Stomach smooth muscle (tissue), 2 donors: Measurements from ENCODE around the gene AKAP5.
"Not testable (repeated sequence)": the region's sequence is repeated elsewhere in the genome, so short reads cannot be mapped to it uniquely, and the experiment has no call there.

Experiments used
- H3K27ac ChIP-seq: one replicate; pipeline ENCODE4 v1.7.0; 2013; ENCODE audit warnings: mild to moderate bottlenecking, low read length, inconsistent platforms
- H3K27me3 ChIP-seq, 2 donors: one replicate each; pipeline ENCODE4 v1.7.0; 2013; ENCODE audit warnings: low read length in 2 of 2; ENCODE audit not compliant: insufficient read depth in 2 of 2, control insufficient read depth in 1 of 2
- H3K36me3 ChIP-seq, 2 donors: one replicate each; pipeline ENCODE4 v1.7.0; 2013; ENCODE audit warnings: low read length in 2 of 2; ENCODE audit not compliant: control insufficient read depth in 2 of 2, insufficient read depth in 2 of 2
- H3K4me1 ChIP-seq: one replicate; pipeline ENCODE4 v1.7.0; 2013; ENCODE audit warnings: low read length; ENCODE audit not compliant: control insufficient read depth, insufficient read depth
- H3K4me3 ChIP-seq, 2 donors: one replicate each; pipeline ENCODE4 v1.7.0; 2013; ENCODE audit warnings: low read length in 2 of 2
- H3K9ac ChIP-seq, 2 donors: one replicate each; pipeline ENCODE4 v1.7.0; 2013; ENCODE audit warnings: low read length in 2 of 2, mild to moderate bottlenecking in 1 of 2
- H3K9me3 ChIP-seq, 2 donors: one replicate each; pipeline ENCODE4 v1.7.0; 2013; ENCODE audit warnings: low read length in 2 of 2; ENCODE audit not compliant: control insufficient read depth in 2 of 2
- donor health status: healthy.
- donor health status: Pancreatic carcinoma.

Gene AKAP5

DNA sequence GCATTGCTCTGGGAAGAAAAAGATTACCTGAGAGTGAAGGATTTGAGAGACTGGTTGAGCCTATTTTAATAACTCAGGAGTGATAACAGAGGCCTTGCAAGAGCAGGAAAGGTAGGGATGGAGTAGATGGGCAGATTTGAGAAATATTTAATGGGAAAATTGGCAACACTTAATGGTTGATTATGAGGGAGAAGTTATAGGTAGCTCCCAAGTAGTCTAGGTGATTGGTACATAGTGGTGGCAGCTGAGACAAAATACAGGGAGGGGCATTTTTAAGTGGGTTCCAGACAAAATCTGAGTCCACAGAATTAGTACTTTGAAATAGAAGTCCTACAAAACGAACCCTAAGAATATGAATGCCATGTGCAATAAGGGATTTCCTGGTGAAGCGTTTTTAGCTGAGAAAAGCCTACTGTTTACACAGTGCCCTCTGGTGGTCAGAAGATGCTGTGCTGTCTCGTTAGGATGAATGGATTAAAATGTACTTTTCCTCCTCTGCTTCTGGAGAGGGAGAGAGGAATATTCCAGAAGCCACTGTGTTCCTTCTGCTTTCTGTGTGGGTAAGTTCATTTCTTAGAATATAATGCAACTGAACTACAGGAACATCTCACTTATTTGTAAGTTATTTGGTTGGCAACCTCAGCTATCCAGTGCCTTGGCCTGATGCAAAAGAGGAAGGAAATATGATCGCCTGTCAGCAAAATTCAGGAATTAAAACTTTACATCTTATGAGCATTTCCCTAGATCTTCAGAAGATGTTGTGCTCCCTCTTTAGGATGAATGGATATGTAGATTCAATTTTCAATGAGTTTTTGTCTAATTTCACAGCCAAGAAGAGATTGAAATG lies 45.7 kb downstream of the AKAP5 start:
- H3K36me3 ChIP-seq = no peaks in the 10 kb centered on the region
- H3K4me3 ChIP-seq = no peak overlapping the region
- H3K27ac ChIP-seq = no peak overlapping the region
- H3K27me3 ChIP-seq = no peaks in the 10 kb centered on the region
- no peaks in the 10 kb centered on the region for H3K9me3 ChIP-seq
- H3K9ac ChIP-seq = no peak overlapping the region
- H3K4me1 ChIP-seq = peaks cover 9% of the 10 kb centered on the region

DNA sequence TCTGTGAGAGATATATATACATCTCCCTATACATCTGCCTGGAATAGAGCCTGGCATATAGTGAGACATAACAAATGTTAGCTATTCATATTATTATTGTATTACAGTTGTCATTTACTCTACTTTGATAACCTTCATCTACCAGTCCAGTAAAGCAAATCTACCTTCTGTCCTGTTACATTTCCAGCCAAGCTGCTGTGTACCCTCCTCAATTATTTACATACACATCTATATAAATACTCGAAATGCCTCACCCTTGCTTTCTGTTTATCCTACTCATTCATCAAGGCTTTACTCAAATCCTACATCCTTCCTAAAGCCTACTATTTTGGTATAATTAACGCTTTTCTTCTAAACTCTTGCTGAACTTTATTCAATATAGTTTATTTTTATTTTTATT lies 48.0 kb downstream of the AKAP5 start:
- Histone ChIP-seq H3K4me1 (peaks cover 6% of the 10 kb centered on the region), H3K27ac (no peak overlapping the region), H3K9ac (no peak overlapping the region), H3K36me3 (no peaks in the 10 kb centered on the region), H3K4me3 (no peak overlapping the region), H3K9me3 (no peaks in the 10 kb centered on the region), H3K27me3 (no peaks in the 10 kb centered on the region)

DNA sequence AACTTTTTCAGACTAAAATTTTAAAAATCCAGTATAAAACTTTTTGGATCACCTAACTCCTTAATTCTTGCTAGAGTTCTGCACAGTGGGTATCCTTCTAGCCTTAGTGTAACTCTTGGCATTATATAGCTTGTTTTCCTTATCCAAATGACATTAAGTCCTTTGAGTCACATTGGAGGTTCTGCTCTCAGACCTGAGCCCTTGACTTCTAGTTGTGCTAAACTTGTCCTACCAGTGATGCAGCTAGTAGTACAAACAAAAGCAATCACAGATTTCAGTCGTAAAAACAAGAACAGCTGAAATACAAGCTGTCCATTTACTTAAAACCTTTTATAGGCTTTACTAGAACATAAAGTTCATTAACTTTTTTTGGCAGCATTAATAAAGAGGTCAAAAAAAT lies 49.8 kb downstream of the AKAP5 start:
- no peaks in the 10 kb centered on the region for H3K9me3 ChIP-seq
- H3K27ac ChIP-seq = no peak overlapping the region
- no peak overlapping the region for H3K4me3 ChIP-seq
- peaks cover 6% of the 10 kb centered on the region for H3K4me1 ChIP-seq
- H3K9ac ChIP-seq = no peak overlapping the region
- no peaks in the 10 kb centered on the region for H3K27me3 ChIP-seq
- no peaks in the 10 kb centered on the region for H3K36me3 ChIP-seq

DNA sequence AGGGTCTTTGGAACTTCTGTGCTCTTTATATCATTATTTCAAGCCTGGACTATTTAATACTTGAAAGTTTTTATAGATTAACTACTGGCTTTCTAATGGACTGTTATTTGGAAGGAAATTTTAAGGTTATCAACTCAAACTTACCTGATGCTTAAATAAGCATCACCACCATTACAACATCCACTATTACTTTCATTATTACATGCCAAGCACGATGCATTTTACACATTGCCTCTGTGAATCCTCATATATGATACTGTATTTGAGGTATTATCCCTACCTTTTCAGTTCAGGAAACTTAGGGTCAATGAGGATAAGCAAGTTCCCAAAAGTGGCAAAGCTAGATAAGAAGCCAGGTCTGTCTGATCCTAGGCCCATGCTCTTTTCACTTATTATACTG lies 51.7 kb downstream of the AKAP5 start:
- H3K27me3 ChIP-seq = no peaks in the 10 kb centered on the region
- peaks cover 0 to 6% of the 10 kb centered on the region in 2 donors for H3K36me3 ChIP-seq
- no peak overlapping the region for H3K27ac ChIP-seq
- no peak overlapping the region for H3K4me3 ChIP-seq
- H3K9ac ChIP-seq = no peak overlapping the region
- H3K9me3 ChIP-seq = no peaks in the 10 kb centered on the region
- H3K4me1 ChIP-seq = peaks cover 2% of the 10 kb centered on the region

DNA sequence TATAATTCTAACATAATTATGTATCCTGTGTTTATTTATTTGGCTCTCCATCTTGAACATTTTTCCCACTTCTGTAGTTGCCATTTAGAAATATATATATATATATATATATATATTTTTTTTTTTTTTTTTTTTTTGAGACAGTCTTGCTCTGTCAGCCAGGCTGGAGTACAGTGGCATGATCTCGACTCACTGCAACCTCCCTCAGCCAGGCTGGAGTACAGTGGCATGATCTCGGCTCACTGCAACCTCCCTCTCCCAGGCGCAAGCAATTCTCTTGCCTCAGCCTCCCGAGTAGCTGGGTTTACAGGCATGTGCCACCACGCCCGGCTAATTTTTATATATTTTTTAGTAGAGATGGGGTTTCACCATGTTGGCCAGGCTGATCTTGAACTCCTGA lies 52.4 kb downstream of the AKAP5 start:
- not testable (repeated sequence) for H3K4me3 ChIP-seq, H3K27me3 ChIP-seq, H3K9me3 ChIP-seq, H3K4me1 ChIP-seq, H3K9ac ChIP-seq, H3K27ac ChIP-seq
- H3K36me3 ChIP-seq = peaks cover 2 to 10% of the 10 kb centered on the region in 2 donors

DNA sequence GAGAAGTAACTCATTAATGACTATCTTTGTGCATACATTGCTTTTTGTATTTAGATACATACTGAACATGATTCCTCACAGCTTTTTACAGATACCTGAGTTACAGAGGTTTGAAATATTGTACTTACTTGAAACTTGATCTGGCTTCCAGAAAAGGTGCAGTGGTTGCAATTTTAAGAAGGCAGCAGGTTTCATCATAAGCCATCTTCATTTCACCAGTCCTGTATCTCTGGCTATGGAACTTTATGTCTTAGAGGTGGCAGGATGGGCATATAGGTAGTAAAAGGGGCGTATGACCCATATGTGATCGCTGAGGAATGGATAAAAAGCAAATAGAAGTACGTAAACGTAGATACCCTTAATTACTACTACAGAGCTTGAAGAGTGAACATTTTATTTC lies 52.9 kb downstream of the AKAP5 start:
- H3K9ac ChIP-seq = no peak overlapping the region
- H3K4me1 ChIP-seq = no peaks in the 10 kb centered on the region
- H3K4me3 ChIP-seq = no peak overlapping the region
- no peak overlapping the region for H3K27ac ChIP-seq
- no peaks in the 10 kb centered on the region for H3K27me3 ChIP-seq
- peaks cover 7 to 16% of the 10 kb centered on the region in 2 donors for H3K36me3 ChIP-seq
- no peaks in the 10 kb centered on the region for H3K9me3 ChIP-seq

DNA sequence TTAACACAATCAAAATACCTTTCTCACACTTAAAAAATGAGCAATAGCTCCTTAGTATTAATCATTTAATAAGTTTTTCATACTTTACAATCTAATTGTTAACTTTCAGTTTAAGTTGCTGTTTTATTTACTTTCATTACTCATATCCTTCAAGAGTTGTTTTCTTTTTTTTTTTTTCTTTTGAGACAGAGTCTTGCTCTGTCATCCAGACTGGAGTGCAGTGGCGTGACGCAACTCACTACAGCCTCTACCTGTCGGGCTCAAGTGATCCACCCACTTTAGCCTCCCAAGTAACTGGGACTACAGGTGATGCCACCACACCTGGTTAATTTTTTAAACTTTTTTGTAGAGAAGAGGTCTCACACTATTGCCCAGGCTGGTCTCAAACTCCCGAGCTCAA lies 55.4 kb downstream of the AKAP5 start:
- H3K27me3 ChIP-seq = no peaks in the 10 kb centered on the region
- no peak overlapping the region for H3K27ac ChIP-seq
- H3K4me1 ChIP-seq = no peaks in the 10 kb centered on the region
- no peaks in the 10 kb centered on the region for H3K9me3 ChIP-seq
- no peak overlapping the region for H3K4me3 ChIP-seq
- peaks cover 9 to 18% of the 10 kb centered on the region in 2 donors for H3K36me3 ChIP-seq
- no peak overlapping the region for H3K9ac ChIP-seq

DNA sequence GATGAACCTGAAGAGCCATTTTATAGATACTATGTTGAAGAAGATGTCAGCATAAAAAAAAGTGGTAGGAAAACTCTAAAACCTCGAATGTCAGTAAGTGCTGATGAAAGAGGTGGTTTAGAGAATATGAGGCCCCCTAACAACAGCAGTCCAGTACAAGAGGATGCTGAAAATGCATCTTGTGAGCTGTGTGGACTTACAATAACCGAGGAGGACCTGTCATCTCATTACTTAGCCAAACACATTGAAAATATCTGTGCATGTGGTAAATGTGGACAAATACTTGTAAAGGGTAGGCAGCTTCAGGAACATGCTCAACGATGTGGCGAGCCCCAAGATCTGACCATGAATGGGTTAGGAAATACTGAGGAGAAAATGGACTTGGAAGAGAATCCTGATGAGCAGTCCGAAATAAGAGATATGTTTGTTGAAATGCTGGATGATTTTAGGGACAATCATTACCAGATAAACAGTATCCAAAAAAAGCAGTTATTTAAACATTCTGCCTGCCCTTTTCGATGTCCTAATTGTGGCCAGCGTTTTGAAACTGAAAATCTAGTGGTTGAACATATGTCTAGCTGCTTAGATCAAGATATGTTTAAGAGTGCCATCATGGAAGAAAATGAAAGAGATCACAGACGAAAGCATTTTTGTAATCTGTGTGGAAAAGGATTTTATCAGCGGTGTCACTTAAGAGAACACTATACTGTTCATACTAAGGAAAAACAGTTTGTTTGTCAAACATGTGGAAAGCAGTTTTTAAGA lies 57.5 kb downstream of the AKAP5 start:
- Histone ChIP-seq H3K27ac (no peak overlapping the region), H3K36me3 (peaks cover 9 to 18% of the 10 kb centered on the region in 2 donors), H3K4me3 (no peak overlapping the region), H3K9ac (no peak overlapping the region), H3K27me3 (no peaks in the 10 kb centered on the region), H3K9me3 (no peaks in the 10 kb centered on the region), H3K4me1 (no peaks in the 10 kb centered on the region)
